HG03060 (cell line): ENCODE measurements around the gene ACTN4.

Experiments
- ATAC-seq: cut with Tn5 transposase; IDR thresholded peaks from one replicate; pipeline ENCODE4 v1.9.1; 2021; ENCODE audit warnings: low read depth, moderate number of reproducible peaks; ENCODE audit not compliant: unreplicated experiment

Gene ACTN4

GRCh38 chr19:38658462-38659306, 11.2 kb downstream of the ACTN4 start:
- no peak for ATAC-seq

DNA sequence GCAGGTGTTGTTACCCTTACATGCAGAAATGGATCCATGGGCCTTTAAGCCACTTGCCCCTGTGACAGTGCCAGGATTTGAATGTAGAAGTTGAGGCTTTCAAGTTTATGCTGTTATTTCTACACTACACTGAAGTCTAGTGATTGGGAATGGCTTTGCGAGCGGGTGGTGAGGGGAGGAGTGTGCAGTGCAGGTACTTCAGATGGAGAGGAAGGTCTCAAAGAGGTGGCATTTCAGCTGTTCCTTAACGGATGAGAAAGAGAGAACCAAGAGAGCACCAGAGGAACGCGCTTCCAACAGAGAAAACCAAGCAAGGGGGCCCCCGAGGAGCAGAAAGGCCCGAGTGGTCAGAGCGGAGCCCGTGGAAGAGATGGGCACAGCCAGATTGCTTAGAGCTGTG, 13.3 kb downstream of the ACTN4 start:
- no peak for ATAC-seq

DNA sequence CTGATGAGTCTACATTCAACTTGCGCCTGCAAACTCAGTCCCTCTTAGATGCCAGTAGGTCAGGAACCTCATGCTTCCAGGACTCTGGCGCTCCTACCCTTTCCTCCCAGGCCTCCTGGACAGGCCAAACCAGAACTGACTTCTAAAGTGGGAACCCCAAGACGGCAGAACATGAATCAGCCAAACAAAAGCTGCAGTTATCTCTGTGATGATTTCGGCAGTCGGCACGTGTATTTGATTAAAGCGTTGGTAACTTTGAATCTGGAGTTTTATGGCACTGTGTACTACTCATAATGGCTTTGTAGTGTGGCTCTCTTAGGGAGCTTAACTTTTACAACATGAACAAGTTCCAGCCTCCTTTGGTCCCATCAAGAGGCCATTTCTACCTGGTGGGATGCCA, 13.7 kb downstream of the ACTN4 start:
- ATAC-seq = no peak

- no peak for ATAC-seq
Measured at GRCh38 chr19:38661996-38662395, 14.5 kb downstream of the ACTN4 start.

DNA sequence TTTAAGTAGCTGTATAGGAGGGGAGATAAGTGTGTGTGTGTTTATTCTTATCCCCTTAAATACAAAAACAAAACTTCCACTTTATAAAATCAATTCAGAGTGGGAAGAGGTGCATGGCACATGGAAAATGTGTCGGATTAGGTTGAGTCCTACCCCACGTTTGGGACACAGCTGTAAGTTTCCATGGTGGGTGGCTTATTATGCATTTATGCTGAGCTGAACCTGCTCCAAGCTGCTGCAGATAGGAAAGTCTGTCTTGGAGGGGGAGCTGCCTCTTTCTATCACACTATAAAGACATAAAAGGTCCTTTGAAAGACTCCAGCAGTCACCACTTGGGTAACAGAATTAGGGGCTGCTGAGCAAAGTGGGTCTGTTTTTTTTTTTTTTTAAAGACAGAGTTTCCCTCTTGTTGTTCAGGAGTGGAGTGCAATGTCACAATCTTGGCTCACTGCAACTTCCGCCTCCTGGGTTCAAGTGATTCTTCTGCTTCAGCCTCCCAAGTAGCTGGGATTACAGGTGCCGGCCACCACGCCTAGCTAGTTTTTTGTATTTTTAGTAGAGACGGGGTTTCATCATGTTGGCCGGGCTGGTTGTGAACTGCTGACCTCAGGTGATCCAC, 15.2 kb downstream of the ACTN4 start:
- ATAC-seq = no peak

DNA sequence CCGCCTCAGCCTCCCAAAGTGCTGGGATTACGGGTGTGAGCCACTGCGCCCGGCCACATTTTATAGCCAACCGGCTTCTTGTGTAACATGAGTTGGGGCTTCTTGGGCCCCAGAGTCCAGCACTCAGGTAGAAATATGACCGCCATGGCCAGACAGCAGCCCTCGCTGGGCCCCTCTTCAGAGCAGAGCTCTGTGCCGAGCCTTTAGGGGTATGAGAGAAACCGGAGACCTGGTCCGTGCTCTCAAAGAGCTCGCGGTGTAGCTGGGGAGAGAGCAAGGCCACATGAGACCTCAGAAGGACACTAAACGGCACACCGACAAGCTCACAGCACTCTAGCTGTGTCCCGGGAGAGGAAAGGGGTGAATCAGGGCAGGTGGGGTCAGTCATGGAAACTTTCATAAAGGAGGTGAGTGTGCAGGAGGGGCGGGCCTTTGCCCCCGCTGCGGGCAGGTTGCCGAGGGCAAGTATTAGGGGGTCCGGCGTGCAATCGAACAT, 15.8 kb downstream of the ACTN4 start:
- ATAC-seq = no peak

GRCh38 chr19:38663957-38664502, 16.6 kb downstream of the ACTN4 start:
- no peak for ATAC-seq

GRCh38 chr19:38664503-38665211, 17.2 kb downstream of the ACTN4 start:
- ATAC-seq = no peak

DNA sequence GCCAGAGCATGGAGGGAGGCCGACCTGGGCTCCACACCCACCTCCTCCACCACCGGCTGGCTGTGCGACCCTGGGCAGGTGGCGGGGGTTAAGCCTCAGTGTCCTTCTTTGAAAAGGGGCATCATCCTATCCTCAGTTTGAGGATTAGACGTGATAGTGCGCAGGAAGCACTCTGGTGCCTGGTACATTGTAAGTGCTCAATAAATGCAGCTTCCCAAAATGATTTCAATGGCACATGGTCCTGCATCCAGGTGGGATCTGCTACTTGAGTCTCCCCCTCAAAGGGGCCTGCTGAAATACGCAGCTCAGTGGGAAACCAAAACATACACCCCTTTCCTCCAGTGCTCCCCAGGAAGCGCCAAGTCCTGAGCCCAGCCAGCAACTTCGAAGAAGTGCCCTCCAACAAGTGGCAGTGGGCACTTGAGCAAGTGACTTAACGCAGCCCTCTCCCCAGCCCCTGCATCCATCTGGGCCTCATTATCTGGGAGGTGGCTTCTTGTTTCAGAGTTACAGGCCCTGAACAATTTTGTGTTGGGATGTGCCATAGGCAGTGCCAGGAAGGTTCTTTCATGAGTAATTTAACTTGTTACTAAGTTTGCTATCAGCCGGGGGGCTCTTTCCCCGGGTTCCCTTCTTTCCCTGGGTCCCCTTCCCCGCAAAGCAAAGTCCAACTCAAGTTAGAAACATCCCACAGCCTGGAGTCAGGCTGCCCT, 17.9 kb downstream of the ACTN4 start:
- ATAC-seq = no peak

DNA sequence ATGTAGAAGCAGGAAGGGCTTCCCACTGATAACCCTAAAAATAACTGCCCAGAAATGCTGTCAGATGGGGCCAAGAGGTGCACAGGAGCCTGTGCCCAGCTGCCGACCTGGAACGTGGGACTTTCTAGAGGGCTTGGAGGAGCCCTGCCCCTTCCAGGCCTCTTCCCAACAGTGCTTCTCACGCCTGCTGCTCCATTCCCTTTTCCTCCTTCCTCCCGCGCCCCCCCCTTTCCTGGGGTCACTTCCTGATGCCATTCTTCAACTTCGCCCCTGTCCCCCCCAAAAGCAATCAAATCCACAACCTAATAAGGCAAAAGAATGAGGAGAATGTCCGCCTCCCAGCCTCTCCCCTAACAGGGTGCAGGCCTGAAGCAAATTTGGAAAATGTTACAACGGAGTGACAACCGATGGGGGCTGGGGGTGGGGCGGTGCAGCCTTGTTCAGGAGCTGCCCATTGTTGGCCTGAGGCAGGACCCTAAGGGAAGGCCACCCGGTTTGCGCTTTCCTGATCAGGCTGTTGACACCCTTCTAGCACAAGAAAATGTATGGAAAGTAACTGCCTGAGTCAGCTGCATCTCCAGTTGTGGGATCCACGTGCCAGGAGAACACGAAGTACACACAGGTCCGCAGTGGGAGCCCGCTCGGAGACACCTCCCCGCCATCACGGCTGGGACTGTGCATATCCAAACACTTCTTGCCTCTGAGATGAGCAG, 18.7 kb downstream of the ACTN4 start:
- ATAC-seq = no peak

GRCh38 chr19:38666663-38667511, 19.4 kb downstream of the ACTN4 start:
- ATAC-seq = no peak

- no peak for ATAC-seq
Measured at GRCh38 chr19:38667661-38668171, 20.3 kb downstream of the ACTN4 start.

- no peak for ATAC-seq
Measured at GRCh38 chr19:38669552-38669951, 22.1 kb downstream of the ACTN4 start.

DNA sequence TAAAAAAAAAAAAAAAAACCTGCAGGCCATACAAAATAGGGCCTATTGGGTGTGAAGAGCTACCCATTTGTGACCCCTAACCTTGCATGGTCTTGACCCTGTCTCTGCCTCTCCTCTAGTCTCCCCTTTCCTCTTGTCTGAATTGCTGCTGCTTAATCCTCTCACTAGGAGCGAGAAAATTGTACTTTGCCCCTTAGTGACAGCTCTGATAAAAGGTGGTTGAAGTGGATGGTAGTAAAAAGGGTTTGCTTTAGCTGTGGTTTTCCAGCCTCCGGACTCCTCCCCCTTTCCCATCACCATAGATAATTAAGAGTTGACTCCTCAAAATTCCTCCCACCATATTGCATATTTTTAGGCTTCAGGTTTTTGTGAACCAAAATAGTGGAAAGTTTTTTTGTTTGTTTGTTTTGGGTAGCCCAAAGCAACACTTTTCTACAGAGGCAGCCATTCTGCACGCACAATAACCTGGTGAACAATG, 23.5 kb downstream of the ACTN4 start:
- ATAC-seq = no peak

DNA sequence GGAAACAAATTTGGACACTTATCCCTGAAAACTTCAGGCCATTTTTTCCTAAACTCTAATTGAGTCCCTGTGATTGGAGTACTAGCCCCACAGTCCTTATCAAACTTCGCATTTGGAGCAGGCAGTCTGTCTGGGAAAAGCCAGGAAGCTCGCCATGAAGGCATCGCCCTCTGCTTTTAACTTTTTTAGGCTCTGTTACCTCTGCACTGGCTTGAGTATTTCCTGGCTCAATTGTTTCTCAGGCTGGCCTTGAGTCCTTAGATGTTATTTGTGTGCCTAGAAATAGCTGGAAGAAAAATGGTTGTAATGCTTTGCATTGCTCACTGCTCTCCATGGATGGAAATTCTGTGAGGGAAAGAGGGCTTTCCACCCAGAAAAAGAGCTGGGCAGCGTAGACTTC, 24.2 kb downstream of the ACTN4 start:
- ATAC-seq = no peak

DNA sequence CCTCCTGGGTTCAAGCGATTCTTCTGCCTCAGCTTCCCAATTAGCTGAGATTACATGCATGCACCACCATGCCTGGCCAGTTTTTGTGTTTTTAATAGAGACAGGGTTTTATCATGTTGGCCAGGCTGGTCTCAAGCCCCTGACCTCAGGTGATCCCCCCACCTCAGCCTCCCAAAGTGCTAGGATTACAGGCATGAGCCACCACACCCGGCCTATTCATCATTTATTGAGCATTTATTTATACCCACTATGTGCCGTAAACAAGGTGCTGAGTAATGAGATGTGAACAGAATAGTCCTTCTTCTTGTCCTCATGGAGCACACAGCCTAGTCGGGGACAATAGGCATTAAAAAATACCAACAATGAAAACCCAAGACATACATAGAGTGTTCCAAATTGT, 25.6 kb downstream of the ACTN4 start:
- ATAC-seq = no peak

DNA sequence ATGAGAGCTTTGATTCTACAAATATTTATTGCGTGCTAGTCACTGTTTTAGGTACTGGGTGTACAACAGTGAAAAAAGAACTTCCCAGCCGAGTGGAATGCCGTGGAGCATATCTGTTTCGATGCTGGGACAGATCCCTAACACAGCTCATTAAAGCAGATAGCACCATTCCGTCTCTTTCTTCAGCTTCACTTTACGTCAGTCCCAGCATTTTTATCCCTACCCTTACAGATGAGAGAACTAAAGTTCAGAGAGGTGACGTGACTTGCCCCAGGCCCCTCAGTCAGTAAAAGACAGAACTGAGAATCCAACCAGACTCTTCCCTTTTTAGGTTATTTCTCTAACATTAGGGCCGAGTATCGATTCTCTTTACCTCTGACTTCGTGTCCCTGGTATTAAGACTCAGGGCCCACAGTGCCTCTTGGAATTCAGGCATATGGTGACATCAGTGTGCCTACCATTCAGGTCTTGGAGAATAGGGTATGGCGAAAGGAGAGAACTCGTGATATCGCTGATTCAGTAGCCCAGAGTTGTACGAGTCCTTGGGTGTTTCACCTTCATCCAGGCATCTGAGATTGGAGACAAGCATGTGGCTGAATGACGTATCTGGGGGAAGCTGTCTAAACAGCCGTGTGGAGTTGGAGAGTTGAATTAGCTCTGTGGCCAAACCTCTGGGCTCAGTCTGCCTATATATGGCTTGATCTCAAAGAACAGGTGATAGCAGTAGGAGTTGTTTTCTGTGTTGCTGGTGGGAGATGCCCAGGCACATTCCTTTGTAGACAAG, 27.1 kb downstream of the ACTN4 start:
- ATAC-seq = no peak

DNA sequence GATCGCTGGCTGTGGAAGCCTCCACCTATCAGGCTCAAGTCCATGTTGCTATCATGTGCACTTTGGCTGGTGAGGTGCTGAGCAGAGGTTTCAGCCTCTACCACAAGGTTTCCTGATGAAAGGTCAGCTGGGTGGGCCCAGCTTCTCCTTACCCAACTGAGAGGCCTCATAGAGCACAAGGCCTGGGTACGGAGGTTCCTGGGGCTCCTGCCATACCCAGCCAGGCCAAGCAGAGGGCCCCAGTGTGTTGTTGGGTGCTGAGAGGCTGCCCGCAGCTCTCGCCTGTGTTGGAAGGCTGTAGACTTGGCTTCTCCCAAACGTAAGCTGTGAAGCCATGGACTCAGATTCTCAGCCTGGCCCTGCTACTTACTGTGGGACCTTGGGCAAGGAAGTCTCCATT, 28.2 kb downstream of the ACTN4 start:
- ATAC-seq = no peak
